Measurements from ENCODE around the gene MYO16.

MYO16 gene

DNA sequence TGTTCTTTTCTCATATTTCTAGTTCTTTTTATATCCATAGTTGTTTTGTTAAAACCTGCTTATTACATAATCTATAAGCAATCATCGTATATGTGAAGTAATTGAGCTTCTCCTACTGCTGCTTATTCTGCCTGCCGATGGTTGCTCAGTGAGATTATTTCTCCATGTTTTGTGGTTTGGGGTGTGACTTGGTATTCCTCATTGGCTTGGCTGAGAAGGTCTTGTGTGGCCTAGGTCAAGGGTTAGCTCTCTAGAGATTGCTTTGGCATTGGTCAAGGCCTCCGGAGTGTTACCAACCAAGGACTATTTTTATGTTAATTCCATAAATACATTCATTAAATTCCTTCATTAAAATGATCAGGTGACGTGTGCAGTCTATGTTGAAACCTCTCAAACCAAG is 302.8 kb downstream of the MYO16 start:
- Histone ChIP-seq H3K36me3 (ENCODE audit: insufficient read depth, low read length) (no peaks in the 10 kb centered on the region), H3K9ac (ENCODE audit: low read depth, low read length) (no peak overlapping the region), H3K4me3 (ENCODE audit: low read length) (no peak overlapping the region), H3K9me3 (ENCODE audit: insufficient read depth, low read depth, low read length) (no peaks in the 10 kb centered on the region), H3K27me3 (ENCODE audit: insufficient read depth, low read length) (no peaks in the 10 kb centered on the region), H3K4me1 (ENCODE audit: insufficient read depth, low read length) (no peaks in the 10 kb centered on the region), H3K27ac (ENCODE audit: low read depth, low read length) (no peak overlapping the region)
- 99% methylated on average over 4 of the region's 4 CpGs for WGBS

- no peak overlapping the region for H3K27ac ChIP-seq (ENCODE audit: low read depth, low read length)
- H3K4me3 ChIP-seq (ENCODE audit: low read length): no peak overlapping the region
- no peaks in the 10 kb centered on the region for H3K9me3 ChIP-seq (ENCODE audit: insufficient read depth, low read depth, low read length)
- H3K36me3 ChIP-seq (ENCODE audit: insufficient read depth, low read length): no peaks in the 10 kb centered on the region
- H3K9ac ChIP-seq (ENCODE audit: low read depth, low read length): no peak overlapping the region
- H3K27me3 ChIP-seq (ENCODE audit: insufficient read depth, low read length): no peaks in the 10 kb centered on the region
- no peaks in the 10 kb centered on the region for H3K4me1 ChIP-seq (ENCODE audit: insufficient read depth, low read length)
These were observed 303.6 kb downstream of the MYO16 start for GRCh38 chr13:108933061-108933460.

- Histone ChIP-seq H3K36me3 (ENCODE audit: insufficient read depth, low read length) (no peaks in the 10 kb centered on the region), H3K27ac (ENCODE audit: low read depth, low read length) (no peak overlapping the region), H3K4me3 (ENCODE audit: low read length) (no peak overlapping the region), H3K4me1 (ENCODE audit: insufficient read depth, low read length) (no peaks in the 10 kb centered on the region), H3K9ac (ENCODE audit: low read depth, low read length) (no peak overlapping the region), H3K9me3 (ENCODE audit: insufficient read depth, low read depth, low read length) (no peaks in the 10 kb centered on the region), H3K27me3 (ENCODE audit: insufficient read depth, low read length) (no peaks in the 10 kb centered on the region)
- WGBS: 100% methylated on average over 1 of the region's 1 CpG
These were observed 308.7 kb downstream of the MYO16 start for GRCh38 chr13:108938155-108938554.

- Histone ChIP-seq H3K27ac (ENCODE audit: low read depth, low read length) (no peak overlapping the region), H3K4me3 (ENCODE audit: low read length) (no peak overlapping the region), H3K4me1 (ENCODE audit: insufficient read depth, low read length) (no peaks in the 10 kb centered on the region), H3K36me3 (ENCODE audit: insufficient read depth, low read length) (no peaks in the 10 kb centered on the region), H3K9me3 (ENCODE audit: insufficient read depth, low read depth, low read length) (no peaks in the 10 kb centered on the region), H3K9ac (ENCODE audit: low read depth, low read length) (no peak overlapping the region), H3K27me3 (ENCODE audit: insufficient read depth, low read length) (no peaks in the 10 kb centered on the region)
- WGBS: 85% methylated on average over 2 of the region's 2 CpGs
These were observed 310.7 kb downstream of the MYO16 start for GRCh38 chr13:108940121-108940520.

GRCh38 chr13:108943842-108944241 is 314.4 kb downstream of the MYO16 start:
- no peaks in the 10 kb centered on the region for H3K9me3 ChIP-seq (ENCODE audit: insufficient read depth, low read depth, low read length)
- no peaks in the 10 kb centered on the region for H3K4me1 ChIP-seq (ENCODE audit: insufficient read depth, low read length)
- no peak overlapping the region for H3K27ac ChIP-seq (ENCODE audit: low read depth, low read length)
- no peak overlapping the region for H3K4me3 ChIP-seq (ENCODE audit: low read length)
- no peaks in the 10 kb centered on the region for H3K36me3 ChIP-seq (ENCODE audit: insufficient read depth, low read length)
- WGBS: 92% methylated on average over 7 of the region's 7 CpGs
- H3K9ac ChIP-seq (ENCODE audit: low read depth, low read length): no peak overlapping the region
- no peaks in the 10 kb centered on the region for H3K27me3 ChIP-seq (ENCODE audit: insufficient read depth, low read length)

- Histone ChIP-seq H3K4me3 (ENCODE audit: low read length) (no peak overlapping the region), H3K9me3 (ENCODE audit: insufficient read depth, low read depth, low read length) (no peaks in the 10 kb centered on the region), H3K27me3 (ENCODE audit: insufficient read depth, low read length) (no peaks in the 10 kb centered on the region), H3K9ac (ENCODE audit: low read depth, low read length) (no peak overlapping the region), H3K36me3 (ENCODE audit: insufficient read depth, low read length) (no peaks in the 10 kb centered on the region), H3K4me1 (ENCODE audit: insufficient read depth, low read length) (no peaks in the 10 kb centered on the region), H3K27ac (ENCODE audit: low read depth, low read length) (no peak overlapping the region)
- 77% methylated on average over 3 of the region's 4 CpGs for WGBS
These were observed 315.3 kb downstream of the MYO16 start for GRCh38 chr13:108944760-108945159.

DNA sequence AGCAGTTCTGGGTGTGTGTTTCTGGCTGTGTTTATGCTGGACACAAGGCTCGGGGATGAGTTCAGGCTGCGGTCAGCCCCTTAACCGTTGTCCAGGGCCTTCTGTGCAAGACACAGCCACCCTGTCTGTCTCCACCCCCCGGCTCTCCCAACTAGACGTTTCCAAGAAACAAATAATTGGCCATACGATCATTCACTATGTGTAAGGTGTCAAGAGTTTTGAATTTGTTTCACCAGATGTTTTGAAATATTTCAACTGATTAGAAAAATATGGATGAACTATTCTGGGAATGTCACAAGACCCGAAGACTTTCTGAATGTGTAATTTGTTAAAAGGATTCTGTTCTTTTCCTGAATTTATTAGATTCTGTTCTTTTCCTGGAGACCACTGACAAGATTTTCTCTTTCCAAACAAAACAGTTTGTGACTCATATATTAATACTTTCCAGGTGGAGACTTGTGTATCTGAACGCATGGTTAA is 318.2 kb downstream of the MYO16 start:
- Histone ChIP-seq H3K4me3 (ENCODE audit: low read length) (no peak overlapping the region), H3K9me3 (ENCODE audit: insufficient read depth, low read depth, low read length) (no peaks in the 10 kb centered on the region), H3K4me1 (ENCODE audit: insufficient read depth, low read length) (no peaks in the 10 kb centered on the region), H3K36me3 (ENCODE audit: insufficient read depth, low read length) (no peaks in the 10 kb centered on the region), H3K9ac (ENCODE audit: low read depth, low read length) (no peak overlapping the region), H3K27ac (ENCODE audit: low read depth, low read length) (no peak overlapping the region), H3K27me3 (ENCODE audit: insufficient read depth, low read length) (no peaks in the 10 kb centered on the region)
- 92% methylated on average over 8 of the region's 8 CpGs for WGBS

- Histone ChIP-seq H3K9me3 (ENCODE audit: insufficient read depth, low read depth, low read length) (no peaks in the 10 kb centered on the region), H3K36me3 (ENCODE audit: insufficient read depth, low read length) (no peaks in the 10 kb centered on the region), H3K27ac (ENCODE audit: low read depth, low read length) (no peak overlapping the region), H3K9ac (ENCODE audit: low read depth, low read length) (no peak overlapping the region), H3K27me3 (ENCODE audit: insufficient read depth, low read length) (no peaks in the 10 kb centered on the region), H3K4me1 (ENCODE audit: insufficient read depth, low read length) (no peaks in the 10 kb centered on the region), H3K4me3 (ENCODE audit: low read length) (no peak overlapping the region)
- WGBS: 87% methylated on average over 7 of the region's 7 CpGs
These were observed 318.9 kb downstream of the MYO16 start for GRCh38 chr13:108948251-108948671.

- Histone ChIP-seq H3K27ac (ENCODE audit: low read depth, low read length) (no peak overlapping the region), H3K36me3 (ENCODE audit: insufficient read depth, low read length) (no peaks in the 10 kb centered on the region), H3K9ac (ENCODE audit: low read depth, low read length) (no peak overlapping the region), H3K4me1 (ENCODE audit: insufficient read depth, low read length) (no peaks in the 10 kb centered on the region), H3K4me3 (ENCODE audit: low read length) (no peak overlapping the region), H3K27me3 (ENCODE audit: insufficient read depth, low read length) (no peaks in the 10 kb centered on the region), H3K9me3 (ENCODE audit: insufficient read depth, low read depth, low read length) (no peaks in the 10 kb centered on the region)
- 95% methylated on average over 5 of the region's 8 CpGs for WGBS
These were observed 321.1 kb downstream of the MYO16 start for GRCh38 chr13:108950333-108951010.

DNA sequence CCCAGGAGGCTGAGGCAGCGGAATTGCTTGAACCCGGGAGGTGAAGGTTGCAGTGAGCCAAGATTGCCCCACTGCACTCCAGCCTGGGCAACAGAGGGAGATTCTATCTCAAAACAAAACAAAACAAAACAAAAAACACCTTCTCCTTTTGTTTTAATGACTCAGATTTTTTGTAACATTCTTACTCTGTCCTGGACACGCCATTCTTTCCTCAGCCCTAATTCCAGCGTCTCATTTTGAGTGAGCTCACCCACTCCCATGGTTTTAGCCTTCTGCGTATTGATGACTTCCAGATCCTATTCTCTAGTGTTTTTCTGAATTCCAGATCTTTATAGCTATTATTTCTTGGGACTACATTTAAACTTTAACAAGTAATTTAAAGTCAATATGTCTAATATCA is 326.3 kb downstream of the MYO16 start:
- H3K9me3 ChIP-seq (ENCODE audit: insufficient read depth, low read depth, low read length): no peaks in the 10 kb centered on the region
- WGBS: 96% methylated on average over 5 of the region's 5 CpGs
- no peak overlapping the region for H3K4me3 ChIP-seq (ENCODE audit: low read length)
- no peaks in the 10 kb centered on the region for H3K4me1 ChIP-seq (ENCODE audit: insufficient read depth, low read length)
- H3K36me3 ChIP-seq (ENCODE audit: insufficient read depth, low read length): no peaks in the 10 kb centered on the region
- H3K27ac ChIP-seq (ENCODE audit: low read depth, low read length): no peak overlapping the region
- H3K9ac ChIP-seq (ENCODE audit: low read depth, low read length): no peak overlapping the region
- no peaks in the 10 kb centered on the region for H3K27me3 ChIP-seq (ENCODE audit: insufficient read depth, low read length)

GRCh38 chr13:108957369-108958012 is 328.1 kb downstream of the MYO16 start:
- no peaks in the 10 kb centered on the region for H3K4me1 ChIP-seq (ENCODE audit: insufficient read depth, low read length)

More at GRCh38 chr13:108957369-108958012, 328.1 kb downstream of the MYO16 start:
- Histone ChIP-seq H3K27ac (ENCODE audit: low read depth, low read length) (no peak overlapping the region), H3K9me3 (ENCODE audit: insufficient read depth, low read depth, low read length) (no peaks in the 10 kb centered on the region), H3K27me3 (ENCODE audit: insufficient read depth, low read length) (no peaks in the 10 kb centered on the region), H3K36me3 (ENCODE audit: insufficient read depth, low read length) (no peaks in the 10 kb centered on the region), H3K9ac (ENCODE audit: low read depth, low read length) (no peak overlapping the region), H3K4me3 (ENCODE audit: low read length) (no peak overlapping the region)
- 81% methylated on average over 11 of the region's 11 CpGs for WGBS

Measured in HUES64 (cell line).